Peyer's patch (tissue), 4 donors: Measurements from ENCODE around the gene GH1. TPM values are rescaled to one million over a fixed set of nuclear protein-coding genes. Genes with fewer than 3 reads are reported as not detected.
"Not testable (repeated sequence)": the region's sequence is repeated elsewhere in the genome, so short reads cannot be mapped to it uniquely, and the experiment has no call there.

Experiments used
- DNase-seq, 3 donors: peaks; one replicate each; pipeline ENCODE4 v3.0.0-alpha.2; 2017 to 2019
- H3K27ac ChIP-seq, 4 donors: fragments of 200-600 bp; sonication (generic); one replicate each; pipeline ENCODE4 v1.5.1; 2016 to 2019
- H3K27me3 ChIP-seq, 2 donors: fragments of 200-600 bp; sonication (generic); one replicate each; pipeline ENCODE4 v1.5.1; 2019
- H3K36me3 ChIP-seq, 3 donors: fragments of 200-600 bp; sonication (generic); one replicate each; pipeline ENCODE4 v1.5.1; 2016 to 2019
- H3K4me1 ChIP-seq, 4 donors: fragments of 200-600 bp; sonication (generic); one replicate each; pipeline ENCODE4 v1.5.1; 2016 to 2019
- H3K4me3 ChIP-seq, 4 donors: fragments of 200-600 bp; sonication (generic); 1 replicate in 3 of 4; 2 replicates in 1 of 4; pipeline ENCODE4 v1.5.1; 2016 to 2019; ENCODE audit warnings: mild to moderate bottlenecking in 1 of 4
- H3K9me3 ChIP-seq, 4 donors: fragments of 200-600 bp; sonication (generic); one replicate each; pipeline ENCODE4 v1.5.1; 2016 to 2019; ENCODE audit warnings: mild to moderate bottlenecking in 1 of 4
- POLR2A ChIP-seq, 2 donors: fragments of 450-650 bp; IDR thresholded peaks; one replicate each; pipeline ENCODE4 v1.5.1; 2017; ENCODE audit warnings: antibody characterized with exemption in 2 of 2, mild to moderate bottlenecking in 2 of 2, moderate library complexity in 2 of 2
- total RNA-seq, 4 donors: library from RNA; depleted of rRNA; stranded (reverse); fragments of >200 nt; gene quantifications; one replicate each; pipeline ENCODE4 v1.1.0, GENCODE V29; 2016
- TF ChIP-seq, protein P1 (sequence below), 6 experiments: fragments of 450-650 bp in 4 of 6; fragments of 200-600 bp in 2 of 6; sonication (generic) in 1 of 6; IDR thresholded peaks; one replicate each; pipeline ENCODE4 v1.5.1; 2017 to 2019; ENCODE audit warnings: antibody characterized with exemption in 6 of 6, mild to moderate bottlenecking in 3 of 6, moderate library complexity in 1 of 6

GH1 gene
- total RNA-seq, 4 donors from 2014 or later, result not detected

DNA sequence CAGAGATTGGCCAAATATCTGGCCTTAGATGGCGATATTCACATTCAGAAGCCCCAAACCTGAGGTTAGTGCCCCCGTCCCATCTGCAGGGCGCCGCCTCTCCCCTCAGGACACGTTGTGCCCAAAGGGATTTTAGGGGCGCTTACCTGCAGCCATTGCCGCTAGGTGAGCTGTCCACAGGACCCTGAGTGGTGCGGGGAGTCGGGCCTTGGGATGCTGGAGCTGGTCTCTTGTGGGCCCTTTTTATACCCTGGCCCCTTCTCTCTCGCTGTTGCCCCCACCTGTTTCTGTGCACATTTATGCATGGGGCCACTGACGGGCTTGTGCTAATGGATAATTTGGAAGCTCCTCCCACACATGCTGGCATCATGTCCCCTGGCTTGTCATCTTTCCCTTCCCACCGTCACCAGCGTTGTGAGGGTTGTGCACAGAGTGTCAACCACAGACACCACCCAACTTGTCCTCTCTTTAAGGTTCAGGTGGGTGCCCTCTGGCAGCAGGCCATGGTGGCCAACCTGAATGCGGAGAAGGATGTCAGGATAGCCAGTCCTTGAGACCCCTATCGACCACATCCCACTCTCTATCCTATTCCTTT is 7.5 kb downstream of the GH1 start, which contains the start of gene CSHL1:
CSHL1 (minus strand) TSS at position 218 of the 595 bp plus-strand sequence; CDS start at position 156, 62 bp downstream.
- DNase-seq, result no peak
- H3K27ac ChIP-seq, result no peak within 1 kb of the TSS
- H3K4me1 ChIP-seq, result no peaks in the 10 kb centered on the region
- no peaks in the 10 kb centered on the region for H3K36me3 ChIP-seq
- TF ChIP-seq POLR2A (IDR thresholded peaks at IDR 0.05), result no peak
- TF ChIP-seq, protein P1, sequence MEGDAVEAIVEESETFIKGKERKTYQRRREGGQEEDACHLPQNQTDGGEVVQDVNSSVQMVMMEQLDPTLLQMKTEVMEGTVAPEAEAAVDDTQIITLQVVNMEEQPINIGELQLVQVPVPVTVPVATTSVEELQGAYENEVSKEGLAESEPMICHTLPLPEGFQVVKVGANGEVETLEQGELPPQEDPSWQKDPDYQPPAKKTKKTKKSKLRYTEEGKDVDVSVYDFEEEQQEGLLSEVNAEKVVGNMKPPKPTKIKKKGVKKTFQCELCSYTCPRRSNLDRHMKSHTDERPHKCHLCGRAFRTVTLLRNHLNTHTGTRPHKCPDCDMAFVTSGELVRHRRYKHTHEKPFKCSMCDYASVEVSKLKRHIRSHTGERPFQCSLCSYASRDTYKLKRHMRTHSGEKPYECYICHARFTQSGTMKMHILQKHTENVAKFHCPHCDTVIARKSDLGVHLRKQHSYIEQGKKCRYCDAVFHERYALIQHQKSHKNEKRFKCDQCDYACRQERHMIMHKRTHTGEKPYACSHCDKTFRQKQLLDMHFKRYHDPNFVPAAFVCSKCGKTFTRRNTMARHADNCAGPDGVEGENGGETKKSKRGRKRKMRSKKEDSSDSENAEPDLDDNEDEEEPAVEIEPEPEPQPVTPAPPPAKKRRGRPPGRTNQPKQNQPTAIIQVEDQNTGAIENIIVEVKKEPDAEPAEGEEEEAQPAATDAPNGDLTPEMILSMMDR (IDR thresholded peaks at IDR 0.05), result no peak
- H3K27me3 ChIP-seq, result no peaks in the 10 kb centered on the region
- H3K9me3 ChIP-seq, result no peaks in the 10 kb centered on the region
- no peak within 1 kb of the TSS for H3K4me3 ChIP-seq

DNA sequence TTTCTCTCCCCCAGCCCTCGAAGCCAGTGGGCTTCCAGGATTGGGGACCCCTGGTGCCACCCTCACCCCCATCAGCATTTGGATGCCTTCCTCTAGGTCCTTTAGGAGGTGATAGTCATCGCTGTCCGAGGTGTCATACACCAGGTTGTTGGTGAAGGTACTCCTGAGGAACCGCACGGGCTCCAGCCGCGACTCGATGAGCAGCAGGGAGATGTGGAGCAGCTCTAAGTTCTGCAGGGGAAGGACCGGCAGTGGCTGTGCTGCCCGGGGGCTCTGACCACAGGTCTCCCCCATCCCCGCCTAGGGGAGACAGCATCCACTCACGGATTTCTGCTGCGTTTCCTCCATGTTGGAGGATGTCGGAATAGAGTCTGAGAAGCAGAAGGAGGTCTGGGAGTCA is 8.5 kb downstream of the GH1 start:
- no peaks in the 10 kb centered on the region for H3K4me1 ChIP-seq
- DNase-seq, result no peak
- H3K27me3 ChIP-seq, result no peaks in the 10 kb centered on the region
- H3K4me3 ChIP-seq, result no peak overlapping the region
- no peaks in the 10 kb centered on the region for H3K9me3 ChIP-seq
- H3K36me3 ChIP-seq, result no peaks in the 10 kb centered on the region
- TF ChIP-seq, protein P1 (IDR thresholded peaks at IDR 0.05), result no peak
- no peak for TF ChIP-seq POLR2A (IDR thresholded peaks at IDR 0.05)
- H3K27ac ChIP-seq, result no peak overlapping the region

DNA sequence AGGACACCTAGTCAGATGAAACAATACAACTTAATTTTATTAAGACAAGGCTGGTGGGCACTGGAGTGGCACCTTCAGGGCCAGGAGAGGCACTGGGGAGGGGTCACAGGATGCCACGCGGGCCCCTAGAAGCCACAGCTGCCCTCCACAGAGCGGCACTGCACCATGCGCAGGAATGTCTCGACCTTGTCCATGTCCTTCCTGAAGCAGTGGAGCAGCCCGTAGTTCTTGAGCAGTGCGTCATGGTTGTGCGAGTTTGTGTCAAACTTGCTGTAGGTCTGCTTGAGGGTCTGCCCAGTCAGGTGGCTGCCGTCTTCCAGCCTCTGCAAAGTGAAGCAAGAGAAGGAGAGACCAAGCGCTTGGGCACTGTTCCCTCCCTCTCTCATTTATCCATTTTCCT is 9.1 kb downstream of the GH1 start:
- H3K27ac ChIP-seq, H3K4me3 ChIP-seq, DNase-seq, H3K4me1 ChIP-seq, H3K9me3 ChIP-seq, H3K36me3 ChIP-seq, H3K27me3 ChIP-seq: not testable (repeated sequence)

DNA sequence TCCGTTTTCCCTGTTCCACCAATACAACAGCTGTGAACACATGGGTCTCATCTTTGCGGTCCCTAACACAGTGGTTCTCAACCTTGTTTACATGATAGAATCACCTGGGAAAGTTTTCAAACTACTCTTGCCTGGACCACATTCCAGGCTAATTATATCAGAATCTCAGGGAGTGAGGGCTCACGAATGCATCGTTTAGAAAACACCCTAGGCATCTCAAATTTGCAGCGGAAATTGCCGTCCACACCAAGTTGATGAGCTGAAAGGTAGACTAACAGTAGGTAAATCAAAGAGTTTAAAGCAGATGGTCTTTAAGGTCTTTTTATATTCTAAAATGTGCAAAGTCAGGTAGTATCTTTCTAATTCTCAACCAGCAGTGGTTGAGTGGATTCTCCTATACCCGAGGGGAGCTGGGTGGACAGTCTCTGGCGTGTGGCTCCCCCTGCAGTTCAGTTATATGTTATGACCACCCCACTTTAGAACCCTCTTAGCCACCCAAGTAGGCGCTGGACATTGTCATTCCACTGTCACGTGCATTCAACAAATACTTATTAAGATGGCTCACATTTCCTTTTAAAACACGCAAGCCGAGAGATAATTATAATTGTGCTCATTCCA is 11.4 kb downstream of the GH1 start:
- not testable (repeated sequence) for H3K36me3 ChIP-seq, DNase-seq, H3K4me3 ChIP-seq, H3K9me3 ChIP-seq, H3K27me3 ChIP-seq, H3K27ac ChIP-seq, H3K4me1 ChIP-seq

DNA sequence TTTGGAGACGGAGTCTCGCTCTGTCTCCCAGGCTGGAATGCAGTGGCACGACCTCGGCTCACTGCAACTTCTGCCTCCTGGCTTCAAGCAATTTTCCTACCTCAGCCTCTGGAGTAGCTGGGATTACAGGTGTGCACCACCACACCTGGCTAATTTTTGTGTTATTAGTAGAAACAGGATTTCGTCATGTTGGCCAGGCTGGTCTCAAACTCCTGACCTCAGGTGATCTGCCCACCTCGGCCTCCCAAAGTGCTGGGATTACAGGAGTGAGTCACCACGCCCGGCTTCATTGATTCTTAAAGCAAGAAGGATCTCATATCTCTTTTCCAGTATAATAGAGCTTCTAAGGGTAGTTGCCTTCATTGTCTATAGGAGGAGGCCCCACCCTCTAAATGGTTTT is 13.8 kb downstream of the GH1 start:
- not testable (repeated sequence) for H3K4me3 ChIP-seq, H3K27me3 ChIP-seq, H3K36me3 ChIP-seq, H3K9me3 ChIP-seq, H3K27ac ChIP-seq, H3K4me1 ChIP-seq, DNase-seq

DNA sequence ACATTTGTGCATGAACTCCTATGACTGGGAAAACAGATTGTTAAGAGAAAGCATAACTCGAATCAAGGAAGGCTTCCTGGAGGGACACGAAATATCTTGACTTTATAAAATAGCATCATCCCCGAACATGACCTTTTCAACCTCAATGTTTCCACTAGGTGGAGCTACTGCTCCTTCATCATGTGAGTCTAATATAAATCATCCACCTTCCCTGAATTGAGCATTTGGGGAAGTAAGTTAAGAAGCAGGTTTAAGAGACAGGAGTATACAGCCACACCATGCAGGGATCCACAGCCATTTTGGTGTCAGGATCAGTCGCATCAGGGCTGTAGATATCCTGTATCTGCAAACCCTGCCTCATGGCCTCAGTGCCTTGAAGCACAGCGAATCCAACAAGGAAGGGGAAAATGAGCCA is 14.8 kb downstream of the GH1 start:
- not testable (repeated sequence) for H3K27ac ChIP-seq, H3K4me1 ChIP-seq, H3K27me3 ChIP-seq, H3K4me3 ChIP-seq, H3K9me3 ChIP-seq, H3K36me3 ChIP-seq
- TF ChIP-seq, protein P1 (IDR thresholded peaks at IDR 0.05), result peak; percentile 21 to 46 (median 35)
- peak in 1 of 3 donors; percentile 39 for DNase-seq

DNA sequence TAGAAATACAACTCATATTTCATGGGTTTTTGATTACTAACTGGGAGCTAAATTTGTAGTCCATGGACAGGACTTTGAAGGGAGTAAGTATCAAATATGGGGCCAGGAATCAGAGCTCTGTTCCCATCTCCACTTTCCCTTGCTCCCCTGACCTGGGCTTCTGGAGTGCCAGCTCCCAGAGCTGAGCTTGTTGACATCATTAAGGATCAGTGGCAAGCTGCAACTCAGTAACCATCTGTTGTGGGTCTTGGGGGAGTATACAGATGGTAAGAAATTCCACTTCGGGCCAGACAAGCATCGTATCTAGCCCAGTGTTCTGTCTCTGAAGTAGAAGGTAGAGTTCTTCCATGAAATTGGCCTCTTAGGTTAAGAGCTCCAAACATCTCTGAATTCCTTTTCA is 16.7 kb downstream of the GH1 start:
- DNase-seq, H3K27me3 ChIP-seq, H3K27ac ChIP-seq, H3K4me1 ChIP-seq, H3K9me3 ChIP-seq, H3K36me3 ChIP-seq, H3K4me3 ChIP-seq: not testable (repeated sequence)

DNA sequence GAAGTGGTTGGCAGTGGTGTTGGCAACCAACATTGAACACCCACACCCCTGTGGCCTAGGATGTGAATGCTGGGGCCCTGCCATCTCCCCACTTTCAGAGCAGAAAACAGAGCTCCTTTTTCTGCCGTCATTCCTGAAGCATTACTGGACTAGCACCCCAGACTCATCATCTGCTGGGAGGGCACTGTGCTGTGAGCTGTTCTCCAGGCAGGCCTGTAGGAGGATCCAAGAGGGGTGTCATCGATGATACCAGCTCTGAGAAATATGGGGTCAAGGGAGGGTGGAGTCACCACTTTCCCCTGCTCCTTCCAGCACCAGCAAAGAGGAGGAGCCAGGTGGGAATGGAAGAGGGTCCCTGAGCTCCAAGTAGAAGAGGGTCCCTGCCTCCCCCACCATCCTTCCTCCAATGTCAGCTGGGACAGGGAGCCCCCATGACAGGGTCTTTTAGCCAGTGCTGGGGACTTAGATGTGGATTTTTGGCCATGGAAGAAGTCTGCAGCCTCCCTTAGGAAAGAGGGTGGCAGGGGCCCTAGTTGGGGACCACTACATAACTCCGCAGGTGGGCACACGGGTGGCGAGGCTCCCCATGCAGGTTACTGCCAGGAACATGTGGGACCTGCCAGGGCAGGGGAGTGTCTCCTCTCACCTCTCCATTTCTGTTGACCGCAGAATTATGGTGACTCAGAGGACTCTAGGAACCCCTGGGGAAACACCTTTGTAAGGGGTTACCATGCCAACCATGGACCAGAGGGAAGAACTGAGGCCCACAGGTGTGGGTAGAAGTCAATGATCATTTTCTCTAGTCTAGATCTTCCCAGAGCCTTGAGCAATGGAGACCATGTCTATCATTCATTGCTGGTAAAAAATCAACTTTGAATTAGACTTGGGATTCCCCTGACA is 19.5 kb downstream of the GH1 start:
- not testable (repeated sequence) for H3K4me1 ChIP-seq, H3K36me3 ChIP-seq, H3K27ac ChIP-seq, H3K4me3 ChIP-seq, H3K9me3 ChIP-seq, DNase-seq, H3K27me3 ChIP-seq

DNA sequence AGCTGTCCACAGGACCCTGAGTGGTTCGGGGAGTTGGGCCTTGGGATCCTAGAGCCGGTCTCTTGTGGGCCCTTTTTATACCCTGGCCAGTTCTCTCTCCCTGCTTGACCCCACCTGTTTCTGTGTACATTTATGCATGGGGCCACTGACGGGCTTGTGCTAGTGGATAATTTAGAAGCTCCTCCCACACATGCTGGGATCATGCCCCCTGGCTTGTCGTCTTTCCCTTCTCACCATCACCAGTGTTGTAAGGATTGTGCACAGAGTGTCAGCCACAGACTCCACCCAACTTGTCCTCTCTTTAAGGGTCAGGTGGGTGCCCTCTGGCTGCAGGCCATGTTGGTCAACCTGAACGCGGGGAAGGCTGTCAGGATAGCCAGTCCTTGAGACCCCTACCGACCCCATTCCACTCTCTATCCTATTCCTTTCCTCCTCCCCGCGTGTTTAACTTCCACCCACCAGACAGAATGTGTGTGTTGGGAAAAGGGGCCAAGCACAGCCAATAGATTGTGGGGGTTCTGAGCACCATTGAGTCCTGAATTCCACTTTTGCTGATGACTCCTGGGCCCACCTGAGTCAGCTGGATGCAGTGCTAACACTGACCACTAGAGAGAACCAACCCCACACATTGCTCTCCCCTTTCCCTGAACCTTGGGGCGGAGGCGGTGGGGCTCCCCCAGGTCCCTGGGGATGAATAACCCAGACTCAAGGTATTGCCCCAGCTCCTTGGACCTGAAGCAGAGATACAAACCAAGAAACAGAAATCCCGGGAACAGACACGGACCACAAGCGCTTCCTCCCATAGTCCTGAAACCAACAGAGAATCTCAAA is 21.9 kb downstream of the GH1 start, which contains the start of gene CSH1:
CSH1 (minus strand) TSS at position 51 of the 831 bp plus-strand sequence. CDS start 63 bp downstream, outside the sequence.
- H3K27ac ChIP-seq, DNase-seq, H3K36me3 ChIP-seq, H3K9me3 ChIP-seq, H3K4me1 ChIP-seq, H3K4me3 ChIP-seq, H3K27me3 ChIP-seq: not testable (repeated sequence)

DNA sequence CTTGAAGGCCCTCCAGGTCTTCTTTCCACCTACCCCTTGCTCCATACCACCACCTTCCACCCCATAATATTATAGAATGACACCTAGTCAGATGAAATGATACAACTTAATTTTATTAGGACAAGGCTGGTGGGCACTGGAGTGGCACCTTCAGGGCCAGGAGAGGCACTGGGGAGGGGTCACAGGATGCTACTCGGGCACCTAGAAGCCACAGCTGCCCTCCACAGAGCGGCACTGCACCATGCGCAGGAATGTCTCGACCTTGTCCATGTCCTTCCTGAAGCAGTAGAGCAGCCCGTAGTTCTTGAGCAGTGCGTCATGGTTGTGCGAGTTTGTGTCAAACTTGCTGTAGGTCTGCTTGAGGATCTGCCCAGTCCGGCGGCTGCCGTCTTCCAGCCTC is 23.8 kb downstream of the GH1 start:
- DNase-seq, H3K9me3 ChIP-seq, H3K36me3 ChIP-seq, H3K4me3 ChIP-seq, H3K27me3 ChIP-seq, H3K27ac ChIP-seq, H3K4me1 ChIP-seq: not testable (repeated sequence)

DNA sequence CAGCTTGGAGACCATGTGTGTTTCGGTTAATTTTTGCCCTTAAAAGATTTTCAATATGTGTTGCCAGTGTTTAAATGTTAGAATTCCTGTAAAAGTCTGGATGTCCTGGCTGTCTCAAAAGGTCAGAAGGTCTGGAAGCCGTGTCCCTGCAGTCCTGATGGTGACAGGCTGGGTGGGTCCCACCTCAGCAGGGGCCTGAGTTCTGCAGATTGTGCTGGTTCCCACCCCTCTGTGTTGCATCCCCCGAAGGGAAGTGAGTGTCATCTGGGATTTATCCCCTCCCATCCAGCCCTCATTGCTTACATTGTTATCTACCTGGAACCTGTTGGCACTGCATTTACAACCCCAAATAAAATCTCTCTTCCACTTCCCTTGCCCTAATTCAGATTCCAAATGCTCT is 24.6 kb downstream of the GH1 start:
- not testable (repeated sequence) for H3K4me1 ChIP-seq, H3K36me3 ChIP-seq, H3K27ac ChIP-seq, H3K27me3 ChIP-seq, DNase-seq, H3K9me3 ChIP-seq, H3K4me3 ChIP-seq
